ENCODE data around the gene CYLD.

Gene CYLD

GRCh38 chr16:50696575-50697420 is 45.1 kb upstream of the CYLD start:
- H3K9ac ChIP-seq (ENCODE audit: insufficient read length, low read depth) = no peak overlapping the region

GRCh38 chr16:50697421-50697715 is 44.5 kb upstream of the CYLD start:
- Histone ChIP-seq H3K9me3 (ENCODE audit: insufficient read depth, low read length) (no peaks in the 10 kb centered on the region), H3K4me1 (ENCODE audit: insufficient read depth, insufficient read length) (peaks cover 5% of the 10 kb centered on the region), H3K4me3 (ENCODE audit: insufficient read length, low read depth) (no peak overlapping the region), H3K27me3 (ENCODE audit: insufficient read depth, insufficient read length) (peaks cover 35% of the 10 kb centered on the region), H3K36me3 (ENCODE audit: insufficient read depth, insufficient read length, low read length) (no peaks in the 10 kb centered on the region), H3K9ac (ENCODE audit: insufficient read length, low read depth) (no peak overlapping the region)
- TF ChIP-seq YY1 (IDR thresholded peaks at IDR 0.05; ENCODE audit: insufficient read depth, insufficient read length) (no peak), ZNF274 (IDR thresholded peaks at IDR 0.05; ENCODE audit: low read depth, low read length) (no peak), SUZ12 (IDR thresholded peaks at IDR 0.05; ENCODE audit: extremely low read depth, insufficient read depth, insufficient read length) (no peak)
- no peak for DNase-seq (ENCODE audit: low read depth, low spot score)

More at GRCh38 chr16:50696575-50697420, 45.1 kb upstream of the CYLD start:
- Histone ChIP-seq H3K36me3 (ENCODE audit: insufficient read depth, insufficient read length, low read length) (no peaks in the 10 kb centered on the region), H3K9me3 (ENCODE audit: insufficient read depth, low read length) (no peaks in the 10 kb centered on the region), H3K27me3 (ENCODE audit: insufficient read depth, insufficient read length) (peaks cover 40% of the 10 kb centered on the region), H3K4me3 (ENCODE audit: insufficient read length, low read depth) (no peak overlapping the region), H3K4me1 (ENCODE audit: insufficient read depth, insufficient read length) (peaks cover 5% of the 10 kb centered on the region)
- no peak for TF ChIP-seq SUZ12 (IDR thresholded peaks at IDR 0.05; ENCODE audit: extremely low read depth, insufficient read depth, insufficient read length)
- no peak for TF ChIP-seq ZNF274 (IDR thresholded peaks at IDR 0.05; ENCODE audit: low read depth, low read length)
- TF ChIP-seq YY1 (IDR thresholded peaks at IDR 0.05; ENCODE audit: insufficient read depth, insufficient read length) = no peak
- no peak for DNase-seq (ENCODE audit: low read depth, low spot score)

GRCh38 chr16:50697881-50698767 is 43.8 kb upstream of the CYLD start:
- TF ChIP-seq SUZ12 (IDR thresholded peaks at IDR 0.05; ENCODE audit: extremely low read depth, insufficient read depth, insufficient read length) (no peak), YY1 (IDR thresholded peaks at IDR 0.05; ENCODE audit: insufficient read depth, insufficient read length) (no peak), ZNF274 (IDR thresholded peaks at IDR 0.05; ENCODE audit: low read depth, low read length) (no peak)
- H3K36me3 ChIP-seq (ENCODE audit: insufficient read depth, insufficient read length, low read length) = no peaks in the 10 kb centered on the region
- no peaks in the 10 kb centered on the region for H3K9me3 ChIP-seq (ENCODE audit: insufficient read depth, low read length)
- H3K27me3 ChIP-seq (ENCODE audit: insufficient read depth, insufficient read length) = peaks cover 27% of the 10 kb centered on the region
- no peak overlapping the region for H3K4me3 ChIP-seq (ENCODE audit: insufficient read length, low read depth)
- DNase-seq (ENCODE audit: low read depth, low spot score) = no peak
- H3K9ac ChIP-seq (ENCODE audit: insufficient read length, low read depth) = no peak overlapping the region
- peaks cover 3% of the 10 kb centered on the region for H3K4me1 ChIP-seq (ENCODE audit: insufficient read depth, insufficient read length)

GRCh38 chr16:50699326-50700159 is 42.3 kb upstream of the CYLD start:
- no peak for DNase-seq (ENCODE audit: low read depth, low spot score)
- TF ChIP-seq ZNF274 (IDR thresholded peaks at IDR 0.05; ENCODE audit: low read depth, low read length) (no peak), YY1 (IDR thresholded peaks at IDR 0.05; ENCODE audit: insufficient read depth, insufficient read length) (no peak), SUZ12 (IDR thresholded peaks at IDR 0.05; ENCODE audit: extremely low read depth, insufficient read depth, insufficient read length) (no peak)
- Histone ChIP-seq H3K9me3 (ENCODE audit: insufficient read depth, low read length) (peaks cover 11% of the 10 kb centered on the region), H3K9ac (ENCODE audit: insufficient read length, low read depth) (no peak overlapping the region), H3K36me3 (ENCODE audit: insufficient read depth, insufficient read length, low read length) (no peaks in the 10 kb centered on the region), H3K27me3 (ENCODE audit: insufficient read depth, insufficient read length) (peaks cover 13% of the 10 kb centered on the region), H3K4me1 (ENCODE audit: insufficient read depth, insufficient read length) (peaks cover 2% of the 10 kb centered on the region), H3K4me3 (ENCODE audit: insufficient read length, low read depth) (no peak overlapping the region)

- no peaks in the 10 kb centered on the region for H3K36me3 ChIP-seq (ENCODE audit: insufficient read depth, insufficient read length, low read length)
- TF ChIP-seq YY1 (IDR thresholded peaks at IDR 0.05; ENCODE audit: insufficient read depth, insufficient read length) (no peak), ZNF274 (IDR thresholded peaks at IDR 0.05; ENCODE audit: low read depth, low read length) (no peak), SUZ12 (IDR thresholded peaks at IDR 0.05; ENCODE audit: extremely low read depth, insufficient read depth, insufficient read length) (no peak)
- H3K9ac ChIP-seq (ENCODE audit: insufficient read length, low read depth) = no peak overlapping the region
- H3K4me3 ChIP-seq (ENCODE audit: insufficient read length, low read depth) = no peak overlapping the region
- peaks cover 22% of the 10 kb centered on the region for H3K9me3 ChIP-seq (ENCODE audit: insufficient read depth, low read length)
- H3K4me1 ChIP-seq (ENCODE audit: insufficient read depth, insufficient read length) = peaks cover 2% of the 10 kb centered on the region
- no peak for DNase-seq (ENCODE audit: low read depth, low spot score)
- no peaks in the 10 kb centered on the region for H3K27me3 ChIP-seq (ENCODE audit: insufficient read depth, insufficient read length)
Observed at GRCh38 chr16:50702725-50703124, 39.2 kb upstream of the CYLD start.

- no peak overlapping the region for H3K9ac ChIP-seq (ENCODE audit: insufficient read length, low read depth)
- no peak for TF ChIP-seq YY1 (IDR thresholded peaks at IDR 0.05; ENCODE audit: insufficient read depth, insufficient read length)
- no peak for TF ChIP-seq SUZ12 (IDR thresholded peaks at IDR 0.05; ENCODE audit: extremely low read depth, insufficient read depth, insufficient read length)
- no peak for TF ChIP-seq ZNF274 (IDR thresholded peaks at IDR 0.05; ENCODE audit: low read depth, low read length)
Observed at GRCh38 chr16:50704245-50704644, 37.6 kb upstream of the CYLD start.

More at GRCh38 chr16:50704245-50704644, 37.6 kb upstream of the CYLD start:
- Histone ChIP-seq H3K9me3 (ENCODE audit: insufficient read depth, low read length) (peaks cover 22% of the 10 kb centered on the region), H3K4me3 (ENCODE audit: insufficient read length, low read depth) (no peak overlapping the region), H3K4me1 (ENCODE audit: insufficient read depth, insufficient read length) (no peaks in the 10 kb centered on the region), H3K27me3 (ENCODE audit: insufficient read depth, insufficient read length) (no peaks in the 10 kb centered on the region), H3K36me3 (ENCODE audit: insufficient read depth, insufficient read length, low read length) (no peaks in the 10 kb centered on the region)
- DNase-seq (ENCODE audit: low read depth, low spot score) = no peak
